Stimulated activated CD4-positive, alpha-beta T cell treated with anti-CD3 and anti-CD28 coated beads, TNF-alpha, amount 100 ng/mL, for 1 hour (primary cell): Measurements from ENCODE around the gene ATP2C2.
"Not testable (repeated sequence)": the region's sequence is repeated elsewhere in the genome, so short reads cannot be mapped to it uniquely, and the experiment has no call there.

Source experiments
- DNase-seq, 3 donors: peaks; one replicate each; pipeline ENCODE4 v3.0.0-alpha.2; 2020; ENCODE audit warnings: low read depth in 3 of 3, low spot score in 1 of 3

ATP2C2 gene

DNA sequence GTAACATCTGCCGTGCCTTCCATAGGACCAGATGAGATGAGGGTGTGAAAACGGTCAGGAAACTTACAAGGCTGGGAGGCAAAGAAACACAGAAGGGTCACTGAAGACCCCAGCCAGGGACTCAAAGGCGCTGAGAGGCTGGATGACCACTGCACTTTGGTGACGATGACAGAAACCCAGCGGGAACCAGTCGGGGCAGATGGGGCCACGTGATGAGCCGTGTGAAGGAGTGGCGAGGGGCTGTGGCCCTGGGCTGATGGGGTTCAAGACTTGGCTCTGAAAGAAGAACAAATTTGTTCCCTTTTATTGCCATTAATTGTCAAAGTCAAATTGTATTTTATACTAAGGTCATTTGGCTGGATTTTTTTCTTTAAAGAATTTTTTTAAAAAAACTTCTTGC is 28.6 kb upstream of the ATP2C2 start:
- no peak for DNase-seq

DNA sequence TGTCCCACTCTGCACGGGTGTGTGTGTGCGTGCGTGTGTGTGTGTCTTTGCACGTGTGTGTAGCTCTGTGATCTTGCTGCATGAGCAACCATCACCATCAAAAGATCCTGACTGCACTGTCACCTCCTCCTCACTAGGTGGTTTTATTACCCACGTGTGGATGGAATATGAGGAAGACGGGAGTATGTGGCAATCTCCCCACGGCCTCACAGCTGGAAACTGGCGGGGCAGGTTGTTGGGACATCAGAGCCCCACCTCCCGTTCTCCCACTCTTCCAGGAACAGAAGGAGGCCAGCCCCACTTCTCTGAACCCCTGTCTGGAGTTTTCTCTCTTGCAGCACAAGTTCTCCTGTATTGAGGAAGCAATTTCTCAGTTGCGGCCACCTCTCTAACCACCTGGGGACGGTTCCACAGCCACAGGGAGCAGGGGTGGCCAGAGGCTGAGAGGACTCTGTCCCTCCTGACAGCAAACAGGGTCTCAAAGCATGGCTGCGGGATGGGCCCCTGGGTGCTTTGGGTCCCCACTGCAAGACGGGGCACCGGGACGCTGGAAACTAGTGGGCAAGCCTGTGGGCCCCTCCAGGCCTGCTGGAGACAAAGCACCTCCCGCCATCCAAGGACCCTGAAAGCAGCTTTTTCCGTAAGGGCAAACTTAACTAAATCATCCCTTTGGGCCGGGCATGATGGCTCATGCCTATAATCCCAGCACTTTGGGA is 27.9 kb upstream of the ATP2C2 start:
- no peak for DNase-seq

DNA sequence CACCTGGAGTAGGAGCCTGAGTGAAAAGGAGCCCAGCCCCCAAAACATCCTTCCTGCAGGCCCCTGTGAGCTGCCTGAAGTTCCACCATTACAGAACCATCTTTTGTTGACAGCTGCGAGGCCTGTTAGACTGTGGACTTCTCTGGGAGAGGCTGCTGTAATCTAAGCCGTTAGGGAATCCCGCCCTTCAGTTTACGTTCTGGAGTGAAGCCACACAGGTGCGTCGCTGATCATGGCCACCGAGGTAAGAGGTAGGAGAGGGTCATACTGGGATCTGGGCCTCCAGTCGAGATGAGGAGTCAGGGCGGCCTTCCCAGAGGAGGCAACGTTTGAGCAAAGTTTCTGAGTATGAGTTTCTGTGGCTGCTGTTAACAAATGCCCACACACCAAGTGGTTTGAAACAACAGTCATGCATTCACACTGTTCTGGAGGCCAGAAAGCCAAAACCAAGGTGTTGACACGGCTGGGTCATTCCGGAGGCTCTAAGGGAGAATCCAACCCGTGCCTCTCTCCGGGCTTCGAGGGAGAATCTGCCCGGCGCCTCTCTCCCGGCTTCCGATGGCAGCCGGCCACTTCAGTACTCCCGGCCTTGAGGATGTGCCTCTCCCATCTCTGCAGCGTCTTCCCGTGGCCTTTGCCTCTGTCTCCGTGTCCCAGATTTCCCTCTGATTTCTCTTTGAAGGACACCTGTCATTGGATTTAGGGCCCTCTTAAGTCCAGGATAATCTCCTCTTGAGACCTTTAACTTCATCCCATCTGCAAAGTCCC is 26.6 kb upstream of the ATP2C2 start:
- no peak for DNase-seq

DNA sequence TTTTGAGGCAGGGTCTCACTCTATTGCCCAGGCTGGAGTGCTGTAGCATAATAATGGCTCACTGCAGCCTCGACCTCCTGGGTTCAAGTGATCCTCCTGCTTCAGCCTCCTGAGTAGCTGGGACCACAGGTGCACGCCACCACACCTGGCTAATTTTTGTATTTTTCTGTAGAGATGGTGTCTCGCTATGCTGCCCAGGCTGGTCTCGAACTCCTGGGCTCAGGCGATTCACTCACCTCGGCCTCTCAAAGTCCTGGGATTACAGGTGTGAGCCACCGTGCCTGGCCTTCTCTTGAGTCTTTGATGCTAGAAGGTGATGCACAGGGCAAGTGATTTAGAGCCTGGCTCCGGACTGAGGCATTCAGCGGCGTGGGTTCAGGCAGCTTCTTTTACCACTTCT is 24.5 kb upstream of the ATP2C2 start:
- DNase-seq, result not testable (repeated sequence)

DNA sequence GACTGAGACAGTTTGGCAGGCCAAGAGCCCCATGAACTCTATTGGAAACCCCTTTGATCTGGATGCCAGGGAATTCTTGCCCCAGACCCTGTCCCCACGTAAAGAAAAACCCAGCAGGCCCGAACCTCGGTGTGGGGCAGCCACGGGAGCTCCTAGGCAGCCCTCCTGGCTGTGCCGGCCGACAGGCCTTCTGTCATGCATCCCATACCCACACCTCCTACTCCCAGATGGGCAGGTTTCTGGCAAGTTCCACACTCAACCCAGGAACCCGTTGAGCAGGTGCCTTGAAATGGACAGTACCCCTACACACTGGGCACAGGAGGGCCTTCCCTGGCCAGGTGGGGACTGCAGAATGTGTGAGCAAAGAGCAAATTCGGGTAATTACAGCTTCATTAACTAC is 23.6 kb upstream of the ATP2C2 start:
- DNase-seq, result no peak

DNA sequence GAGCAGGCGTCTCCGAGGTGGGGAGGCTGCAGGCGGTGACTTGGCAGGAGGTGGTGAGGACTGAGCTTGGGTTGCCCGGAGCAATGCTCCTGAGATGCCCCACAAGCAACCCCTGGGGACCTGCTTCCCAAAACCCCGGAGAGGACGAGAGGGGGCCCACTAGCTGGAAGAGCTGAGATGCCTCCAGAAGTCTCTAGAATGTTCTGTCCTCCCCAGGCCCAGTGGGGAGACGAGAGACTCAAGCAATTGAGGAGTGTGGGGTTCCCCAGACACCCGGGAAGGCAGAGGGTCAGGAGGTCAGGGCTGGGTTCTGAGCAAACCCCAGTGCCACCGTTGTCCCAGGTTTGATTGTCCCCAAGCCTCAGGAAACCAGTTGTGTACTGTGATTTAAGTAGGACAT is 21.2 kb upstream of the ATP2C2 start:
- DNase-seq, result no peak

DNA sequence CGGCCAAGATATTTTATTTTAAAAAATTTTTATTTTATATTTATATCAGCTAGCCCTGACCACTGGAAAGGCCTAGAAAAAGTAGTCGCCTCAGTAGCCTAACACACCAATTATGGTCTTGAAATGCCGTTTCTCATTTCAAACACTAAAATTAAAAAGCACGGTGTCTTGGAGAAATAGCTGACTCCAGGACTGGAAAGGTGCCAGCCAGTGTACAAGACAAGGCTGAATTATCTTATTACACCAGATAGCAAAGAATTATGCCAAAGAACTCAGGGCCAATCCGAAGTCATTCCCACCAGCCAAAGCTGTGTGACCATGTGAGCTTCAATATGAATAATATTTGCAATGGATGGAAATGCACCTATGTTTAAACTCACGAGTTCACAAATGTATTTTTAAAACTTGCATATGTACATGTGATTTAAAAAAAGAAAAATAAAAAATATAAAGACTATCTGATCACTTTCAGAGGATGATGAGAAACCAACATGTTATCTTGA is 19.9 kb upstream of the ATP2C2 start:
- no peak for DNase-seq

DNA sequence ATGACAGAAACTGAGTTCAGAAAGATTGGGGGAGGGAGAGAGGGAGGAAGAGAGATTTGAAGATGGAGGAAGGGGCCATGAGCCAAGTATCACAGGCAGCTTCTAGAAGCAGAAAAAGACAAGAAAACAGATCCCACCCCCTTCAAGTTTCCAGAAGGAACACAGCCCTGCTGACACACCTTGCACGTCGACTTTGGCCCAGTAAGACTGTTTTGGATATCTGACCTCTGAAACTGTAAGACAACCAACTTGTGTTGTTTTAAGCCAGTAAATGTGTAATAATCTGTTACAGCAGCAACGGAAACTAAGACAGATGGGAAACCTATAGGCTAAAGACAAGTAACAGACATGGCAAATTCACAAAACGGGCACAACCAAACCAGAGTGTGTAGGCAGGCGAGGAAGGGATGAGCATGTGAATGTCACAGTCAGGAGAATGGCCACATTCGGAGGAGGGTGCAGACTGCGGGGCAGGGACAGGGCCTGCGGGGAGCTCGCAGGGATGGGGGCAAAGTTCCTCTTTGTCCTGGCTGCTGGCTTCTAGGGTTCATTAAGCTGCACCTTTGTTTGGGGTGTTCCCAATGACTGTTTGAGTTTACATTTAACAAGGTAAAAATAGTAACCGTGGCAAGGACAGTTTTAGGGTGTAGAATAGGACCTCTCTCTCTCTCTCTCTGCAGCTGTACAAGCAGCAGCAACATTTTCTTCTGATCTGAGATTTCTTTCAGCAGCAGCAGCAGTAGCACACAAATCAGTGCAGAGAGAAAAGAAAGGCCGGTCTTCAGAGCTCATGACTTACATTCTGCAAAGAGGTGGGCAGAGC is 18.3 kb upstream of the ATP2C2 start:
- DNase-seq, result no peak

DNA sequence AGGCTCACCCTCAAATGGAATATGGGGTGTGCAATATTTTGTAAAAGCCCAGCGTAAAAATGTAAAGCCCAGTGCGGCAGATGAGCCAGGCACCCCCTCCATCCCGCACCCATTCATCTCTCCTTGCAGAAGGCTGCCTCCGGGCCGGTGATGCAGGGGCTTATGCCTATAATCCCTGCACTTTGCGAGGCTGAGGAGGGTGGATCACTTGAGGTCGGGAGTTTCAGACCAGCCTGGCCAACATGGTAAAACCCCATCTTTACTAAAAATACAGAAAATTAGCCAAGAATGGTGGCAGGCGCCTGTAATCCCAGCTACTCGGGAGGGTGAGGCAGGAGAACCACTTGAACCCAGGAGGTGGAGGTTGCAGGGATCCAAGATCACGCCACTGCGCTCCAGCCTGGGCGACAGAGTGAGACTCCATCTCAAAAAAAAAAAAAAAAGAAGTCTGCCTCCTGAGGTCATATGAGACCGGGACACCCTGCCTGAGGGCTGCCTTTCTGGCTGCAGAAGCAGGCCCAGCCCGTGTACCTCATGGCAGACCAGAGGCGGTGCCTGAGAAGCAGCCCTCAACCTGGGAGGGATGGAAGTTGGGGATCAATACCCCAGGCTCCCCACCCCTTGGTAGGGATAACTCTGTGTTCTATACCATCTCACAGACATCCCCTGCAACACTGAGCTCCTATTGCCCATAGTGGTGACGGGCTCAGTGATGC is 17.5 kb upstream of the ATP2C2 start:
- DNase-seq, result no peak

DNA sequence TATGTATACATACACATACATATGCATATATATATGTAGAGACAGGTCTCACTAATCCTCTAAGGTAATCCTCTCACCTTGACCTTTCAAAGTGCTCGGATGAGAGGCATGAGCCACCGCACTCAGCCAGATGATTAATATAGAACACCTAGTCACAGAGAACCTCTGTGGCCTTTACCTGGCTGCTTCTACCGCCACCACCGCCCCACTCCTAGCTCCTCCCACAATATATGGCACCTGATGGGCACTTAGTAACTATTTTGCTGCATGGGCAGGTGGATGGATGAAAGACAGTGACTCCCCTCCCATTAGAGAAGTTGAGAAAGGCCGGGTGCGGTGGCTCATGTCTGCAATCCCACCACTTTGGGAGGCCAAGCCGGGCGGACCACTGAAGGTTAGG is 16.7 kb upstream of the ATP2C2 start:
- DNase-seq, result no peak

DNA sequence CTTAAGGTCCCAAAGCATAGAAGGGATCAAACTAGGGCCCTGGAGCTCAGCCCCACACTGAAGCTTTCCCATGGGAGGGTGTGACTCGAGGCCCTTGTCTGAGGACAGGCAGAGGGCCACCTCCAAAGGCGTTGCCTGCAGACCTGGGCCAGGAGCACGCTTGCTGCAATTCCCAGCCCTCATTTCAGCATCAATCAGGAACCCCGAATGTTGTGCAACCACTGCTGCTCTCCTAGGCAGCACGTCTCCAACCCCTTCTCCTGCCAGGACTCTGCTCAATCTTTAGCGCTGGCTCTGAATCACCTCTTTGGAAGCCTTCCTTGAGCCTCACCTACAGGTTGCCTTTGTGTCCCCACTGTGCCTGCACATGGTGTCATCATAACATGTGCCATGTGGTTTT is 14.0 kb upstream of the ATP2C2 start:
- no peak for DNase-seq

DNA sequence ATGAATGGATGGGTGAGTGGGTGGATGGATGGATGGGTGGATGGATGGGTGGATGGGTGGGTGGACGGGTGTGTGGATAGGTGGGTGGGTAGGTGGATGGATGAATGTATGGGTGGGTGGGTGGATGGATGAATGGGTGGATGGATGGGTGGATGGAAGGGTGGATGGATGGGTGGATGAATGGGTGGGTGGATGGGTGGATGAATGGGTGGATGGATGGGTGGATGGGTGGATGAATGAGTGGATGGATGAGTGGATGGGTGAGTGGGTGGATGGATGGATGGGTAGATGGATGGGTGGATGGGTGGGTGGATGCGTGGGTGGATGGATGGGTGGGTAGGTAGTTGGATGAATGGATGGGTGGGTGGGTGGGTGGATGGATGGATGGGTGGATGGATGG is 13.2 kb upstream of the ATP2C2 start:
- DNase-seq, result no peak

DNA sequence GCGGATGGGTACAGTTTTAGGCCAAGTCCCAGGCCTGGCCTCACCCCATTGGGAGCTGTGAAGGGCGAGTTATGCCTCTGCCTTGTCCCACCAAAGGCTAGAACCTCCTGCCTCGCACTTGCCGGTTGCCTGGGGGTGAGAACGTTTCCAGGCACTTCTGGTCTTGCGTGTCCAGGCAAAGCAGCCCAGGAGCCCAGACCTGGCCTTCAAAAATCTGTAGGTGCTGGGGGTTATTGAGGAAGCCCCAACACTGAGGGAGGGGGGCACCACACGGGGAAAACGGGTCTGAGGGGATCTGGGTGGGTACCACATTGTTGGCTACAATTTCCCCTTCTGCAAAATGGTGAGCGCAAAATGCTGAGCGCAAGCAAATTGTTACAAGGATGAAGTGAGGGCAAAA is 12.2 kb upstream of the ATP2C2 start:
- DNase-seq, result no peak

DNA sequence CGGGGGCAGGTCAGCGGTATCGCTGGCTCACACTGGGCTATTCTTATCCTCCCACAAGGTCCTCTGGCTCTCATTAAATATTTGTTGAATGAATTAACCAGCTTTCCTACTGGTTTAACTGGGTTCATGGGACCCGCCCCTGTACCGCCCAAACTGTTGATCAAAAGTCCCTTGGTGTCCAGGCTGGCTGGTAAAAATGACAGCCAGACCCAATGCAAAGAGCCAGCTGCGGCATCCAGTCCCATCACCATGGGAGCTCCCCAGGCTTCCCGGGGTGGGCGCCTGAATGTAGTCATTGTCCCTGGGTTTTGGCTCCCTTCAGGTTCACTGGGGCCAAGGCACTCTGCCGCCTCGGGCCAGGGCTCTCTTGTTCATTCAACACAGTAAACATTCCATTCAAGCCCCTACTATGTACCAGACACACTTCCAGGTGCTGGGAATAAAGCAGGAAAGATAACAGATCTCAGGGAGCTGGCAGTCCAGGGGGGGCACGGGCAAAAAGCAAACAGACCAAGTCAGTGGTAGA is 11.7 kb upstream of the ATP2C2 start:
- DNase-seq, result no peak

DNA sequence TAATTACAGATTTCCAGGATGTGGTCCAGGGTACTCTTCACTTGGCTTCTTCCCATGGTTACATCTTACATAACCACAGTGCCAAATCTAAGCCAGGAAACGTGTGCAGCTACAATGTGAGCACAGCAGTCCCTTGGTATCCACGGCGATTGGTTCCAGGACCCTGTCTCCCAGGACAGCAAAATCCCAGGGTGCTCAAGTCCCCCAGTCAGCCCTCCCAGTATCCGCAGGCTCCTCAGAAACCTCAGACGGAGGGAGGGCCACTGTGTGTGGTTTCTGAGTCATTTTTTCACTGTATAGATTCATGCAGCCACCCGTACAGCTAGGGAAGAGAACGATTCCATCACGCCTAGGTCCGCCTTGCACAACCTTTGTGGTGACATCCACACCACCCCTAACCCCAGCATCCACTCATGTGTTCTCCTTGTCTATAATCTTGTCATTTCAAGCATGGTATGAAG is 11.1 kb upstream of the ATP2C2 start:
- DNase-seq, result no peak

DNA sequence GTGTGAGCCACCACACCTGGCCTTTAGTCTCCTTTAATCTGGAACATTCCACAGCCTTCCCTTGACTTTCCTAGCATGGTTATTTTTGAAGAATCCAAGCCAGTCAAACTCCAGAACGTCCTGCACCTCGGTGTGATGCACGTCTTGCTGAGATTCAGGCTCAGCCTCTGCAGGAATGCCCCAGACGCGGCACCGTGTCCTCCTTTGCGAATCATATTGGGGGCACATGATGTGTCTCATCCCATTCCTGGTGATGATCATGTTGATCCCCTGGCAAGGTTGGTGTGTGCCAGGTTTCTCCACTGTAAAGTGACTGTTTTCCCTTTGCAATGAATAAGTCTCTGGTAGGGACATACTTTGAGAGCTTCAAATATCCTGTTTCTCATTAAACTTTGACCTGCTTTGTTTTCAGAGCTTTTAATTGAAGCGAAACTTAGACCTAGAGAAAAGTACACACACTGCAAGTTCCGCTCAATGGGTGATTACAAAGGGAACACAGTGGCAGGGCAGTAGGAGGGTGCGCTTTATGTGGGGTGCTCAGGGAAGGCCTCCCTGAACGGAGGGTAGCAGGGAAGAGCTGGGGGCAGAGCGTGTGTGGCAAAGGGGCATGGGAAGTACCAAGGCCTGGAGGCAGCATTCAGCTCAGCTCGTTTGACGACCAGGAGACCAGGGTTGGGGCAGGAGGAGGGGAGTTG is 9.6 kb upstream of the ATP2C2 start:
- no peak for DNase-seq

DNA sequence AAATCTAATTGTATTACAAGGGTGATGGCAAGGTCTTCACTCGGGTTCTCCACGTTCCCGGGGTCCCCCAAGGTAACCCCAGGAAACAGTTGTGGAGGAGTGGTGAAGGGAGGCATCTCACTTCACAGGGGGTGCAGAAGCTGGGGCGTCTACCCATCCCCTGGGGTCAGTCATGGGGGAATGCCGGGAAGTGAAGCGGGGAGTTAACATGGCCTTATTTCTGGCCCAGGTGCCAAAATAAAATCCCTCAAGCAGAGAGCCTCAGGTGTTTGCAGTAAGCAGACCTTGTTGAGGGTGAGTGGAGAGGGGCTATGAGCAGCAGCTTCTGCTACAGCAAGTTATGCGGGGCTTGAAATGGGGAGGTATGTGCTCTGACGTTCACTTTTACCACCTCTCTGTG is 9.0 kb upstream of the ATP2C2 start:
- no peak for DNase-seq

DNA sequence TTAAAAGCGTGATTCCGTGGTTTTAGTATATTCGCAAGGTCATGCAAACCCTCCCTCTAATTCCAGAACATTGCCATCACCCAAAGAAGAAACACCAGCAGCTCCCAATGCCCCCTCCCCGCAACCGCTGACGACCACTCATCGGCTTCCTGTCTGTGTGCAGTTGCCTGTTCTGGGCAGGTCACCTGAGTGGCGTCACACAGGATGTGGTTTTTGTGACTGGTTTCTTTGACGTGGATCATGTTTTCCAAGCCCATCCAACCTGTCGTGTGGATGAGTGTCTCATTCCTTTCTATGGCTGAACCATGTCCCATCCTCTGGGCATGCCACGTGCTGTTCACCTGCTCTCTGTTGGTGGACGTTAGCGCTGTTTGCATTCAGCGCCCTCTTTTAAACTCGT is 8.2 kb upstream of the ATP2C2 start:
- peak in 1 of 3 donors; percentile 3 for DNase-seq

DNA sequence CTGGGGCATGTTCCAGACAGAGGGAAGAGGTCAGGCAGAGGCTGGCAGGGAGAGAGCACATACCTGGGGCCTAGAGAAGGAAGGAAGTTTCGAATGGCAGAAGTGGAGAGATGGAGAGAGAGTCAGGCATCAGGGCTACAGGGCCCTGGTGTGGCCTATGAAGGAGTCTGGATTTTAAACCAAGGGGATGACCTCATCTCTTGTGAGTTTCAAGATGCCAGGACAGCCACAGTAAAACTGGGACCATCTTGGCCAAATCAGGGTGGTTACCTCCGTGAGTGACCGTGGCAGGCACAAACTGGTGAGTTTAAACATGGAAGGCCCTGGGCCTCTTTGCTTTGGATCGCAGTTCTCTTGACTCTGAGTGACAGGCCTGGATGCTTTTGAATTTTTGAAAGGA is 7.6 kb upstream of the ATP2C2 start:
- DNase-seq, result no peak

DNA sequence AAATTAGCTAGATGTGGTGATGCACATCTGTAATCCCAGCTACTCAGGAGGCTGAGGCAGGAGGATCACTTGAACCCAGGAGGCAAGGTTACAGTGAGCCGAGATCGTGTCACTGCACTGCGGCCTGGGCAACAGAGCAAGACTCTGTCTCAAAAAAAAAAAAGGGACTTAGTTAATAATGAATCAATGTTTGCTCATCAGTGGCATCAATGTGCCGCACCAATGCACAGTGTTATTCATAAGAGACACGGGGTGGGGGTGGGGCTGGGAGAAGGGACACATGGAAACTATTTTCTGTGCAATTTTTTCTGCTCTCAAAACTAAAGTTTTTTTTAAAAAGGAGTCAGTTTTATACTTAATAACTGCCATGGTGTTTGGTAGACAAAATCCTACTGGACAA is 6.8 kb upstream of the ATP2C2 start:
- no peak for DNase-seq
